HepG2 (cell line): ENCODE data around the gene SPTBN4. TPM values are rescaled to one million over a fixed set of nuclear protein-coding genes. Genes with fewer than 3 reads are reported as not detected.

ENCODE experiments used
- ATAC-seq: fragments of 200-7000 bp; cut with Tn5 transposase; 3 replicates; pipeline ENCODE4 v1.9.1; 2020; ENCODE audit warnings: mild to moderate bottlenecking, moderate library complexity
- BruUV-seq: library from RNA; stranded (reverse); fragments of 400-500 nt; replicated peaks from 2 replicates; lab custom pipeline; 2021; lab: Mats Ljungman, UMichigan
- CTCF ChIA-PET: fragments of 300-600 bp; formaldehyde crosslinking; extraction: SDS; loops from one replicate; lab custom pipeline; 2021; ENCODE audit warnings: low total read pairs, inconsistent platforms, low intra/inter-chr PET ratio; lab: Yijun Ruan, JAX
- POLR2A ChIA-PET: fragments of 350-600 bp; sonication (Branson Sonifier 250); formaldehyde crosslinking; loops from one replicate; lab custom pipeline; 2020; ENCODE audit warnings: antibody characterized with exemption, inconsistent platforms; lab: Yijun Ruan, JAX
- DNase-seq: peaks from one replicate; pipeline ENCODE4 v3.0.0-alpha.2; 2015; ENCODE audit warnings: low spot score
- FAIRE-seq: peaks from 3 replicates; lab custom pipeline; 2011; peaks lifted over from hg19 to GRCh38; lab: Jason Lieb, UNC
- H2AFZ ChIP-seq: one replicate; pipeline ENCODE4 v1.6.1; 2011; ENCODE audit warnings: low read length, inconsistent platforms
- H3K27ac ChIP-seq: fragments of 300-600 bp; 3 replicates; pipeline ENCODE4 v1.8.0; 2011; ENCODE audit warnings: mixed run types, mild to moderate bottlenecking, mixed read lengths, low read length, inconsistent platforms; ENCODE audit not compliant: insufficient read depth; ENCODE audit errors: extremely low read length
- H3K27me3 ChIP-seq, 2 experiments: fragments of 200-600 bp in 1 of 2; 2 replicates in 1 of 2; 3 replicates in 1 of 2; pipeline versions ENCODE4 v1.6.0 to v1.8.0; 2011; ENCODE audit warnings: low read length in 2 of 2, mild to moderate bottlenecking in 2 of 2, moderate library complexity in 2 of 2, inconsistent platforms in 1 of 2; ENCODE audit not compliant: insufficient read depth in 2 of 2, control insufficient read depth in 1 of 2
- H3K36me3 ChIP-seq, 2 experiments: fragments of 200-600 bp in 1 of 2; replicated peaks in 1 of 2; 2 replicates in 1 of 2; 3 replicates in 1 of 2; pipeline versions ENCODE4 v1.5.1 to v1.8.0; 2011; ENCODE audit warnings: low read length in 2 of 2, inconsistent platforms in 1 of 2; ENCODE audit not compliant: insufficient read depth in 2 of 2, control insufficient read depth in 1 of 2
- H3K4me1 ChIP-seq: 2 replicates; pipeline ENCODE4 v1.5.1; 2012; ENCODE audit warnings: low read length, inconsistent platforms; ENCODE audit not compliant: insufficient read depth
- H3K4me2 ChIP-seq: 2 replicates; pipeline ENCODE4 v1.6.0; 2011; ENCODE audit warnings: low read depth, low read length, inconsistent platforms
- H3K4me3 ChIP-seq, 3 experiments: fragments of 200-600 bp in 1 of 3; sonication (generic), shearing (Covaris generic) in 1 of 3; replicated peaks in 1 of 3; 2 replicates each; pipeline ENCODE4 v1.5.1; 2011 to 2016; ENCODE audit warnings: low read length in 3 of 3, inconsistent platforms in 2 of 3, low read depth in 2 of 3, mild to moderate bottlenecking in 2 of 3, control low read depth in 1 of 3, mixed read lengths in 1 of 3; ENCODE audit not compliant: insufficient read depth in 1 of 3
- H3K79me2 ChIP-seq: one replicate; pipeline ENCODE4 v1.6.1; 2011; ENCODE audit warnings: low read length, inconsistent platforms; ENCODE audit not compliant: insufficient read depth
- H3K9ac ChIP-seq: 2 replicates; pipeline ENCODE4 v1.6.0; 2011; ENCODE audit warnings: mild to moderate bottlenecking, low read depth, low read length, inconsistent platforms; ENCODE audit not compliant: insufficient read depth
- H3K9me3 ChIP-seq: 2 replicates; pipeline ENCODE4 v1.5.1; 2012; ENCODE audit warnings: mild to moderate bottlenecking, low read length
- H4K20me1 ChIP-seq: 2 replicates; pipeline ENCODE4 v1.6.0; 2011; ENCODE audit warnings: inconsistent platforms, mild to moderate bottlenecking, low read length, moderate library complexity; ENCODE audit not compliant: insufficient read depth
- CENPT ChIP-seq: sonication (generic); formaldehyde crosslinking; IDR thresholded peaks from 2 replicates; pipeline ENCODE4 v1.8.0; 2022; ENCODE audit warnings: low read depth, mild to moderate bottlenecking, moderate library complexity, missing genetic modification reagents
- DPF2 ChIP-seq: sonication (generic); formaldehyde crosslinking; IDR thresholded peaks from 2 replicates; pipeline ENCODE4 v1.4.0; 2020; ENCODE audit warnings: mild to moderate bottlenecking, low read depth, missing genetic modification reagents, borderline replicate concordance
- ESRRA ChIP-seq: sonication (generic); formaldehyde crosslinking; IDR thresholded peaks from 2 replicates; pipeline ENCODE4 v1.5.1; 2020; ENCODE audit warnings: mild to moderate bottlenecking, low read depth, missing genetic modification reagents
- GRHL1 ChIP-seq: sonication (generic); formaldehyde crosslinking; conservative IDR thresholded peaks from 2 replicates; pipeline ENCODE4 v1.8.0; 2022; ENCODE audit warnings: missing genetic modification reagents
- ZNF326 ChIP-seq: sonication (generic); formaldehyde crosslinking; IDR thresholded peaks from 2 replicates; pipeline ENCODE4 v1.4.0; 2020; ENCODE audit warnings: missing genetic modification reagents, borderline replicate concordance
- ZNF33B ChIP-seq: sonication (generic); formaldehyde crosslinking; IDR thresholded peaks from 2 replicates; pipeline ENCODE4 v1.5.1; 2020; ENCODE audit warnings: mild to moderate bottlenecking, missing genetic modification reagents
- WGBS: methylation state at CpG from one replicate; pipeline ENCODE4 v1.1.6; 2017; ENCODE audit warnings: low lambda C conversion rate; 5-methylcytosine and 5-hydroxymethylcytosine counted together
- in situ Hi-C: cut with HindIII; loops from 2 replicates; pipeline ENCODE4 v1.10.0; 2017; ENCODE audit warnings: low pct_unique_long_range_greater_than_20kb; ENCODE audit not compliant: extremely low pct_ligation_motif_present
- intact Hi-C: fragments of 100-400 bp; cut with micrococcal nuclease; formaldehyde crosslinking; loops from one replicate; pipeline ENCODE4 v1.10.0; 2022; ENCODE audit not compliant: unreplicated experiment
- polyA plus RNA-seq, 8 experiments: library from polyadenylated mRNA; depleted of rRNA in 3 of 8; stranded (reverse) in 7 of 8; unstranded in 1 of 8; fragments of >200 nt; fragmentation: Illumina TruSeq in 4 of 8; extraction: Trizol in 4 of 8; gene quantifications; 2 replicates each; pipeline versions ENCODE4 v1.2.1 to v1.2.3, GENCODE V29; 2011 to 2016; ENCODE audit warnings: low read depth in 4 of 8, missing spikeins in 1 of 8, mixed read lengths in 1 of 8; ENCODE audit not compliant: insufficient read depth in 1 of 8
- total RNA-seq, 5 experiments: library from RNA; depleted of rRNA; stranded (reverse); fragments of >200 nt; fragmentation: Illumina TruSeq; extraction: Trizol; gene quantifications; 2 replicates each; pipeline ENCODE4 v1.2.3, GENCODE V29; 2016; ENCODE audit warnings: low read depth in 1 of 5

SPTBN4 gene
- total and polyA plus RNA-seq, 2 of the 13 experiments (the other 11 are each of a cell fraction or from before 2014, with no cell fraction given): 0.11 TPM

DNA sequence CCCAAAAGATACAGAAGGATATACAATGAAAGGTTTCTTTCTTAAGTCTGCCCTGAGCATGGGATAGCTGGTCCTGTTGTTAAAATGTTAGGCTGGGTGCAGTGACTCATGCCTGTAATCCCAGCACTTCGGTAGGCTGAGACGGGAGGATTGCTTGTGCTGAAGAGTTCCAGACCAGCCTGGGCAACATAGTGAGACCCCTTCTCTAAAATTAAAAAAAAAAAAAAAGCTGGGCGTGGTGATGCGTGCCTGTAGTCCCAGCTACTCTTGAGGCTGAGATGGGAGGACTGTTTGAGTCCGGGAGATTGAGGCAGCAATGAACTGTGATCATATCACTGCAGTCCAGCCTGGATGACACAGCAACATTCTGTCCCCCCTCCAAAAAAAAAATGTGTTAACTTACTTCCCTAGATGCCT, 57.3 kb downstream of the SPTBN4 start (continued):
- TF ChIP-seq GRHL1 (CRISPR knock-in tag) (no peak), ZNF326 (CRISPR knock-in tag) (no peak), ZNF33B (CRISPR knock-in tag) (no peak), DPF2 (CRISPR knock-in tag) (no peak)

- in situ Hi-C loops: no loop called here
- no peak for TF ChIP-seq CENPT (CRISPR knock-in tag)
- no peak for TF ChIP-seq ESRRA (CRISPR knock-in tag)
- H3K36me3 ChIP-seq: no peaks in the 10 kb centered on the region
- H3K4me2 ChIP-seq: no peak overlapping the region
- WGBS: 50% methylated on average over 3 of the region's 3 CpGs
- H3K79me2 ChIP-seq: no peaks in the 10 kb centered on the region
- no peak for FAIRE-seq
- H3K4me1 ChIP-seq: peaks cover 27% of the 10 kb centered on the region
- H3K9me3 ChIP-seq: no peaks in the 10 kb centered on the region
- ATAC-seq: no peak
- ChIA-PET CTCF (no interaction called here), POLR2A (interaction anchor here (0.6 kb wide), 1 partner anchor 62 kb away, joined by 3 read pairs; no protein-coding TSS in a partner anchor)
- H3K4me3 ChIP-seq: no peak overlapping the region
- no peak overlapping the region for H3K9ac ChIP-seq
- H3K27ac ChIP-seq: no peak overlapping the region
- H2AFZ ChIP-seq: no peak overlapping the region
- no TSS peak for BruUV-seq
- H4K20me1 ChIP-seq: no peaks in the 10 kb centered on the region
- intact Hi-C loops: loop anchor here (5.0 to 10.0 kb wide), 3 partner anchors 60 to 220 kb away; partner anchors contain the start of genes BLVRB and SPTBN4
- no peaks in the 10 kb centered on the region; a peak in 1 of 5 replicates for H3K27me3 ChIP-seq
- DNase-seq: no peak
Observed at GRCh38 chr19:40524655-40525054, 57.9 kb downstream of the SPTBN4 start.
